GM12891 (cell line): ENCODE results near the gene CEBPE.
"Not testable (repeated sequence)": the region's sequence is repeated elsewhere in the genome, so short reads cannot be mapped to it uniquely, and the experiment has no call there.

Source experiments
- POLR2A ChIP-seq: IDR thresholded peaks from 2 replicates; pipeline ENCODE4 v1.6.1; 2011; ENCODE audit warnings: low read depth, low read length, control low read depth
- TAF1 ChIP-seq: IDR thresholded peaks from 2 replicates; pipeline ENCODE4 v1.6.1; 2011; ENCODE audit warnings: low read depth, low read length, control low read depth

DNA sequence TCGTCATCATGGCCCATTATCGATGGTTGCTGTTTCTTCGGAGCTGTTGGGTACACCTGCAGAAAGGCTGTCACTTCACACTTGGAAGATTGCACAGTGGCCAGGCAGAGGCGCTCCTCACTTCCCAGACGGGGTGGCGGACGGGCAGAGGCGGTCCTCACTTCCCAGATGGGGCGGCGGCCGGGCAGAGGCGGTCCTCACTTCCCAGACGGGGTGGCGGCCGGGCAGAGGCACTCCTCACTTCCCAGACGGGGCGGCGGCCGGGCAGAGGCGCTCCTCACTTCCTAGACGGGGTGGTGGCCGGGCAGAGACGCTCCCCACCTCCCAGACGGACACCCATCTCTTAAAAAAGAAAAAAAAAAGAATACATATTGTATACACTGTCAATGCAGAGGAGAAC lies 10.9 kb downstream of the CEBPE start:
- TF ChIP-seq POLR2A, TAF1: not testable (repeated sequence)
